GM18909 (cell line): ENCODE data around the gene NAV2.

Experiments used
- ATAC-seq: cut with Tn5 transposase; IDR thresholded peaks from one replicate; pipeline ENCODE4 v1.9.1; 2021; ENCODE audit warnings: mild to moderate bottlenecking; ENCODE audit not compliant: unreplicated experiment, poor library complexity

The NAV2 gene

DNA sequence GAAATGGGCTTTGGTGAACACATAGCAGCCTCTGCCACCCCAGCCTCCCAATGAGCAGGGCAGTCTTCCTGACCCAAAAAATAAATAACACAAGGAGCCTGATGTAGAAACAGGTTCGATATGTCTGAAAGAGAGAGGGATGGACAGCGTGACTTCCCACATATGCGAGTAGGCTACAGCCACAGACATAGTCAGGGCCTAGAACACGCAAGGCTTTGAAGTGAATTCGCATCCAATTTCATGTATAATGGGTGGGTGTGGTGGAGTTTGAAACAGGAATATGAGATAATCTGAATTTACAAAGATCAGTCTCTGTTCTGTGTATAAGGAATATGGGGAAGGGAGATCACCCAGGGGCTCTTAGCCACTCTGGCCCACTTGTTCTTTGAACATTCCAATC, 373.3 kb downstream of the NAV2 start:
- no peak for ATAC-seq

DNA sequence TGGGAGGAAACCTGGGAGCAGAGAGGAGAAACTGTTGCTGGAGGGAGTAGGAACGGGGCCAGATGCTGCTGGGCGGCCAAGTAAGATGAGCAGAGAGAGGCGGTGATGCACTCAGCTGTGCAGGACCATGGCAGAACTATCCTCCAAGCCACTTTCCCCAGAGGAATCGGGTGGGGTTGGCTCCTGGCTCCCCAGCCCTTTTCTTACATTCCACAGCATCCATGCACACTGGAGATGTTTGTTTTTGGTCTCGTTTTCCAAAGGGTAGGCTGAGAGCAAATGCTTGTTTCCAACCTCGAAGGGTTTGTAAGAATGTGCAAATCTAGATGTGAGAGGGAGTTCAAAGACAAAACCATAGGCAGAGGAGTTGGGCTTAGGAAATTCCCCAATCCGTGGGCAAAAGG, 374.5 kb downstream of the NAV2 start:
- no peak for ATAC-seq

DNA sequence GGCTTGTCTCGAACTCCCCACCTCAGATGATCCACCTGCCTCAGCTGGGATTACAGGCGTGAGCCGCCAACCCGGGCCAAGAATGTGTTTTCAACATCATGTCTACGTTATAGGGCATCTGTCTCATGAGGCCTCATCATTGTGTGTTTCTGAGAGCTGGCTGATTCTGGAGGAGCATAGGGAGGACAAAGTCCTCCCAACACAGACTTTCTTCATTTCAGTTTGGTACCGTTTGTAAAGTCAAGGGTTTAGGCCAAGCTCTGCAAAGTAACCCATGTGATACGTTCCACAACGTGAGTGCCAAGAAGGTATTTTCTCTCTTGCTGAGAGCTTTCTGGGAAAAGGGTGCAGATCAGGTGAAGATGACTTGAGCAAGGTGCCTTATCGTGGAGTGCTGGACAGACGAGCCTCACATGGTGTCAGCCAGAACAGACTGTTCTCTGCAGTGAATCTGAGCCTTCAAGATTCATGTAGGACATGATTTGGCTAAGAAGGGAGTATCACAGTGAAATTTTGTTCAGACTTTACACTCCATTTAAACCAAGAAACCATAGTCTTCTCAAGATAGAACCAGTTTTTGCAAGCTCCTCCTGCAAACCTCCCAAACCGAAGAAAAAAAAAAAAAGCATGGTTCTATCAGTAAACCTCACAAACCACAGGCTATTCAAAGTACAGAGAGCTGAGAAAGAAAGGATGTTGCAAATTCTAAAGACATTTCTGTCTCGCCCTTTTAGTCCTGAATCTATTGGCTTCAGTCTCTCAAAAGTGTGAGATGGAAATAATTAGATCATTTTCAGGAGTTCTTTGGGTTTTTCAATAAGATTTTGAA, 376.0 kb downstream of the NAV2 start:
- ATAC-seq, result no peak

DNA sequence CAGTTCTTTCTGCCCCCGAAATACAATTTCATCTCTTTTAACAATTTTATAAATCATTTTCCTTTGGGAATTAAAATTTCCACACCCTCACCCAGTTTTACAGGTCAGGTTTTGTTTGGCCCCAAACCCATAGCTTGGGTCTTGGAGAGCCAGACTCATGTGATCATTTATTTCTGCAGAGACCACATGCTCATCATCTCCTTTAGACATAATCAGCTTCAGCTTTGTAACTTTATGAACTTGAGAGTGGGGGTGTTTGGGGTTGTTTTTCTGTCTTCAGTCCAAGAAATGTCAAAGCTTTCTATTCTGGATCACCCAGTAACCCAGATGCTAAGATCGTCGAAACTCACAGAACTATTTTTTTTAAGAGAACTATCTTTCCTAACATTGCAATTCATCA, 376.7 kb downstream of the NAV2 start:
- no peak for ATAC-seq

DNA sequence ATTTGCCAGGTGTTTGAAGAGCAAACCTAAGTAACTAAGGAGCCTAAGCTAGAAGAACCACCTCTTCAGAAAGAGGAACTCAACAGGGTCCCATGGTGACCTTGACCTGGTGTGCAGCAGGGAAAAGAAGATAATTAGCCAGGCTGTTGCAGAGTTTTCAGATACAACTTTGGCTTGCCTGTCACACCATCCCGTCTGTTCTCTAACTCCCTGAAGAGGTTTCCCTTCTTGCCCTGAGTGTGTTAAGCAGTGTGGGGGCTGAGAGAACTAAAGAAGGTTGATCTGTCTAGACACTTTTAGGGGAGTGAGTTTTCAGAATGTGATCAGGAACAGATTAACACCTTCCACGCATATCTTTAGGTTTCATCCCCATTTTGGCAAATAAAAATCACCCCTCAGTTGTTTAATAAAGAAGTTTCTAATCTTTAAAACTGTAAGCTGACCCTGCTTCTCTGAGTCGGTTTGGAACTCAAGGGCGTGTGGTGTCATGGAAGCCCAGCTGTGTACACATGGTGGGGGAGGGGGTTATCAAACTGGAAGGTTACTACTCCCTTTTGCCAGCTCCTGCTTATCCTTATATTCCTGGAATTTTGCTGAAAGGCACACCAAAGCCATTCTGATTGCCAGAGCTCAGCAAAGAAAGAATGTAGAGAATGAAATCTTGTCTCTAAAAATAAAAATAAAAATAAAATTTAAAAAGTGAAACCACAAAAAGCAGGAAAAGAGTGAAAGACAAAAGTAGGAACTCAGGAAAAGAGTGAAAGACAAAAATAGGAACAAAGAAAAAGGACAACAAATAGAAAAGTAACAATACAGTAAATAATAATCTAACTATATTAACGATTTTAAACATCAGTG, 377.4 kb downstream of the NAV2 start:
- no peak for ATAC-seq

DNA sequence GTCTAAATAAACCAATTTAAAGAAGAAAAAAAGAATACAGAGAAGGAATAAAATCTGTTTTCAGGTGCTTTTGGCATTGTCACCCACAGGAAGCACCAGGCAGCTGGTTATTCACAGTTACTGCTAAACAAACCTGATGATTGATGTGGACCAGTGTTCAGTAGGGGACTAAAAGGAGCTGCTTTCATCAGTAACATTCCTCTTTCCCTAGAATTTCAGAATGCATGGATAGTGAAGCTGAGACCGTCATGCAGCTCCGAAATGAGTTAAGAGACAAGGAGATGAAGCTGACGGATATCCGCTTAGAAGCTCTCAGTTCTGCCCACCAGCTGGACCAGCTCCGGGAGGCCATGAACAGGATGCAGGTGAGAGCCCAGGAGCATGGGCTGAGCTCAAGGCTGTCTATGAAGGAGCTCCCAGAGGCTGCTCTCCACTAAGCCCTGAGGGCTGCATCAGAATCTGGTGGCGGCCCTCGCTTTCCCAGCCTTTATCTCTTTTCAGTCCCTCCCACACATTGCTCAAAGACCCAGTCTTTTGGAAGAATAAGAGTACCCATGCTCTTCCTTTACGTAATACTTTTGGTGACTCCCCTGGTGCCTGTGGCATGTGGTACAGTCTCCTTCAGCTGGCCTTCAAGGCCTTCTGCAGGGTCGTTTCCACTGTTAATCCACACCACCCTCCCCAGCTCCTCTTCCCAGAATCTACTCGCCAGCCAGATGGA, 378.2 kb downstream of the NAV2 start:
- no peak for ATAC-seq

DNA sequence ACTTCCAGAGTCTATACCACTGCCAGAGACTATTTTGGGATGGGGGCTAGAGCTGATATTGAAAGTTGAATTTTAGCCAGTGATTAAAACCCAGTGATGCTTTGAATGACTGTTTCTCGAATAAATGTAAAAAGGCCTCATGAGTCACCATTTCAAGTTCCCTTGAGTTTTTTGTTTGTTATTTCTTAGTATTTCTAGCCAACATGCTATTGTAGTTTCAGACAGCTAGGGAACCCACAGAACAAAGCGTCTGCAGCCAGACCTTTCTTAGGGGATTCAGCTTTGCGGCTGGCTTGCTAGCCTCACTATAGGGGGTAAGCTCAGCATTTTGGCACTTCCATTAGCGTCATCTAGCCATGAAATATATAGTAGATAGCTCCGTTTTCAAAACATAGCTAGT, 381.1 kb downstream of the NAV2 start:
- ATAC-seq, result no peak

DNA sequence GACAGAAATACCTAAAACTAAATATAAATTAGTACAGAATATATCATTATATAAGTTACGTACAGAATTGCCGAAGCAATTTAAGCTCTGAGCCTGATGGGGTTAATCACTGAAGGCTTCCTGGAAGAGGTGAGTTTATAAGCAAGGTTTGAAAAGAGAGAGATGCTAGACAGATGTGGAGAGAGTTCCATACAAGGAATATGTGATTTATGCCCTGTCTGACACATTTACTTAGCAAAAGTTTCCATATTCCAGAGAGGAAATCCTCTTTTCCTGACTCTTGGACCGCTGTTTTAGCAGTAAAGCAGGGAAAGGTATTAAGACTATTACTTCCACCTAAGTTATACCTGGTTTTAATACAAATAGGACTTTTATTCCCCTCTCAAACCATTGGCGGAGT, 382.6 kb downstream of the NAV2 start:
- ATAC-seq, result no peak

DNA sequence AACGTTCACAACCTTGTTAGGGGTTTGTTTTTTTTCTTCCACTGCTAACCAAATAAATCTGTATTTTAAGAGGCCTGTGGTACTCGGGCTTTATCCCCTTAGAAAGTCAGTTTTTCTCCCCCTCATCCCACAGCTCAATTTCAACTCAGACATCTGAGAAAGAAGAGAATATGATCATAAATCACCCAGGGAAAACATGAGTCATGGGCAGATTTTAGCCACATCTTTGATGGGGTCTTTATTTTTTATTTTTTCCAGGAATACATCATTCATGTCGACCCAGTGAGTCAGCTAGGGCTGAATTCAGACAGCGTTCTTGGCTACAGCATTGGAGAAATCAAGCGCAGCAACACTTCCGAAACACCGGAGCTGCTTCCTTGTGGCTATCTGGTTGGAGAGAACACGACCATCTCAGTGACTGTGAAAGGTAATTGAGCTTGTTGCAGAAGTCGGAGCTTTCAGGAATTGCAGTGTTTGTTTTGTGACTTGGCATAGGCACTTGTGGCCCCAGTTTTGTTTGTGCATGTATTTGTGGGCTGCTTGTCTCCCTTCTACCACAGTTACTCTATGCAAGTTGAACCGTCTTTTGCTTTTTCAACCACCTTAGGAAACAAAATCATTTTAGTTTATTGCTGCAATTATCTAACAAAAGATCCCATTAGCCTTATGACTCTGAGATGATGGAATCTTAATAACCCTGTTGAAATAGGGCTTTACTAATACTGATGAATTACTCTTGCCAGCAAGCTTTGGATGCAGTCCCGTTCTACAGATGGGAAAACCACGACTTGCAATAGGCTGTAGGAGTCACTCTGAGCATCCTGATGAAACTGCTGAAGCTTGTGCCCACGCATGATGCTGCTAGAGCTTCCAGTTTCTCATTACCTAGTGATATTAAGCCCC, 384.9 kb downstream of the NAV2 start:
- no peak for ATAC-seq

DNA sequence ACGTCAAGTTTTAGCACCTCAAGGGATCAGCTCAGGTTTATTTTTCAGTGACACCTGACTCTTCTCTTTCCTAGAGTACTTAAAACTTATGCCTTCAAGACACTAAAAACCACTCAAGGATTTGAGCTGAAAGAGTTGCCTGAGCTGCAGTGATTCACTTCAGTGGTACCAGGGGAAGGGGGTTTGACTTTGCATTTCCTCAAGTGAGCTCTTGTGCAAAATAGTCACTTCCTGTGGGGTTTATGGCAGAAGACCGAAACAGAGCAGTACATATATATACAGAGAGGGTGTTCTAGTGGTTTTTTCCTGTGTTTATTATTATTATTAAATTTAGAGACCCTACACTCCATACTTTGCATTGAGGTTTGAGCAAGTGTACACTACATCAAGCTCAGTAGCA, 386.9 kb downstream of the NAV2 start:
- peak; percentile 50 for ATAC-seq

DNA sequence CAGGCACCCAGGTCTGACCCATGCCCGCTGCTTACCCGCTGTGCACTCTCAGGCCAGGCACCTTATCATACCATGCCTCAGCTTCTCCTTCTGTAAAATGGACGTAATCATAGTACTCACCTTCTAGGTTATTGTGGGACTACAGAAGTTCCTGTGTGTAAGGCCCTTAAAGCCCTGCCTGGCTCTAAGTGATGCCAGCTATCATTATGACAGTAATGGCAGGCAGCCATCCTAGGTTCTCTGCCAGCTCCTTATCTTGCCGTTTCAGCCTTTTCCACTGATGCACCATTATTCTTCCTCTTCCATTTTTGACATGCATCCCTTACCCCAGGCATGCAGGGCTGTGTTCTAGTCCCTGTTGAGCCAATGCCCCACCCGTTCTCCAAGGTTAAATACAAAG, 389.8 kb downstream of the NAV2 start:
- ATAC-seq, result no peak

DNA sequence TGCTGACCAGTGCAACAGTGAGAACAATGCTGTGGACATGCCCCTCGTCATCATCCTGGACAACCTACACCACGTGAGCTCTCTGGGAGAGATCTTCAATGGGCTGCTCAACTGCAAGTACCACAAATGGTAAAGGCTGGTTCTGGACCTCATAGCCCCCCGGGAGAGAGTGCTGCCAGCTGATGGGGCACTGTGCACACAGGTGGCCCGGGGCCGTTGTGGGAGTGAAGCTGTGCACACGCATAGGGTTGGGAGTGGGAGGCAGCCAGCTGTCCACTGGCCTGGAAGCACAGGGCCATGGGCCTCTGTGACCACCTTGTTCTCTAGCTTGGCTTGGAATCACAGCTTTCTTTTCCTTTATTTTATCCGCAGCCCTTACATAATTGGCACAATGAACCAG, 390.6 kb downstream of the NAV2 start:
- no peak for ATAC-seq

DNA sequence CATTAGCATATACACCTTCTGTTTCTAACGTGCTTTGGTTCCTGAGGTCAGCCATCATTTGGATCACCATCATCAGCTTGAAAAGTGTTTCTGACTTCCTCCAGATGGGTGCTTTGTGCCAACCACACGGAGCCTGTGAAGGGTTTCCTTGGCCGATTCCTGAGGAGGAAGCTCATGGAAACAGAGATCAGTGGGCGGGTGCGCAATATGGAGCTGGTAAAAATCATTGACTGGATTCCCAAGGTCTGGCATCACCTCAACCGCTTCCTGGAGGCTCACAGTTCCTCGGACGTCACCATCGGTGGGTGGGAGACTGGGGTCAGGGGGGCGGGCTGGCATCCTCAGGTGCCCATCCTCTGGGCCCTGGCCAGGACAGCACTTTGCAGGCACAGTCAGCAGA, 392.8 kb downstream of the NAV2 start:
- no peak for ATAC-seq

DNA sequence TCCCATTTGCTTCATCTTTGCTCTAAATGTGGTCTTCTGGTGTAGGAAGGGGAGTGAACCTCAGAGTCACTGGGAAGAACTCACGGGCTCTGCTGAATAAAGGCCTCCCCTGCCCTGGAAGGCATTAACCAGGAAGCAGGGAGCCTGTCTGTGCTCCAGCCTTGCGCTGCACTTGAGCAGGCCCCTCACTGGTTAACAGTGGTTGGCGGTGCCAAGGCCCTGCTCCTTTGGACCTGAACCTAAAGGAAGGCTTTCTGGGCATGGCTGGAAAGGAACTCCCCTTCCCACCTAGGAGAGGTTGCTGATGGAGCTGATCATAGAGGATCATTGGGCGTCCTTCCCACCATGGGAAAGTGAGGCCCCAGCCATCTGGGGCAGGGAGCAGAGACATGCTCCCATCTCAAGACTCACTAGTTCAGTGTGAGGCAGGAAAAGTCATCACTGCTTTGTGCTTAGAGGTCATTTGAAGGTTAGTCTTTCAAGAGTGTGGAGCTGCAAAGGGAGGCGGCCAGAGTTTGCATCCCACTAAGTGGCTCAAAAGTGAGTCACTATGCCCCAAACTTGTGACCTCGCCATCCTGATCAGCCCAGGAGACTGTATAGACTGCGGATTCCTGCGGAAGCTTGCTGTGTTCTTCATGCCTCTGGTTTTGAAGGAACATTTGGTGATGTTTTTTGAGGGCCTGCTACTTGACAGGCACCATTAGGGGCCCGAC, 397.3 kb downstream of the NAV2 start:
- no peak for ATAC-seq

DNA sequence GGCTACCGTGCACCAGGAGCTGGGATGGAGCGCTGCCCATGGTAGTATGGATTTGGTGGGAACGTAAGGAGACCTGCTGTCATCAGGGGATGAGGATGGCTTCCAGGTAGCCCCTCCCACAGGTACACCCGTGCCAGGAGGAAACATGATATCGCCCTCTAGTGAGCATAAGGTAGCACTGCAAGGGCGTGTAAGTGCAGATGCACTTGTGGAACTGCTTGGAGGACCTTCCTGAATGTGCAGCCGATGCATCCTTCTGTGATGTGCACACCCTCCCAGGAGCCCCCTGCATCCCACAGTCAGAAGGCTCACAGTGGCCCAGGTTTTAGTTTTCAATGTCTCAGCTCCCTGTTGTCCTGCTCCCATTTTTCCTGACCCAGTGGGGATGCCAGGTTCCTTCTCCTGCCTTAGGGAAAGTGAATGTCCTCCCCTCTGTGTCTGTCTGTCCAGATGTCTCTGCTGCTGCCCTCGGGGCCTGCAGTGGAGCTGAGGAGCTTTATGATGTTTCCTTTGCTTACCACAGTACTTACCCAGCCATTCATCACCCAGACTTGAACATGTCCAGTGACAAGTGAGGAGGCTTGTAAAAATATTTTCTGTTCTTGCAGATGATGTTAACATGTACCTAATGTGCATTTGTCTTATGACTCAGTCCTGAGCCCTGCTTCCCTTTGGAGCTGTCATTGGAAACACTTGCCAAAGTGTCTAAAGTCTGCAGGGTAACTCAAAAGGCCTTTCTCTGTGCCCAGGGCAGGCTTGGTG, 398.5 kb downstream of the NAV2 start:
- peak; percentile 90 for ATAC-seq

DNA sequence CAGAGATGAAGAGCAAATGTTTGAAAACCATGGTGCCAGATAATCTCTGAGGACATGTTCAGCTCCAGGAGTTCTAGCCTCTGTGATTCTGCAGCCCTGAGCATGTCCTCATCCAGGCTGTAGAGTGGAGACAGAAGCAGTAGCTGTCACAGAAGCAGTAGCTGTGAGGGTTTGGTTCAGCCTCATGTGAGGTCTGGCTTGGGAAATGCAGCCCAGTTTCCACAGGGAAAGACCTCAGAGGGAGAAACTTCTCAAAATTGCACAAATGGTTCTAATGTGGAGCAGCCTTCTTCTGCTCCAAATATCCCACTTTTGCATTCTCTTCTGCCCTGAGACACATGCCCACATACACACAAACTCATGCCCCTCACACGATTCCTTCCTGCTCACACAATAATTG, 399.2 kb downstream of the NAV2 start:
- ATAC-seq, result no peak

DNA sequence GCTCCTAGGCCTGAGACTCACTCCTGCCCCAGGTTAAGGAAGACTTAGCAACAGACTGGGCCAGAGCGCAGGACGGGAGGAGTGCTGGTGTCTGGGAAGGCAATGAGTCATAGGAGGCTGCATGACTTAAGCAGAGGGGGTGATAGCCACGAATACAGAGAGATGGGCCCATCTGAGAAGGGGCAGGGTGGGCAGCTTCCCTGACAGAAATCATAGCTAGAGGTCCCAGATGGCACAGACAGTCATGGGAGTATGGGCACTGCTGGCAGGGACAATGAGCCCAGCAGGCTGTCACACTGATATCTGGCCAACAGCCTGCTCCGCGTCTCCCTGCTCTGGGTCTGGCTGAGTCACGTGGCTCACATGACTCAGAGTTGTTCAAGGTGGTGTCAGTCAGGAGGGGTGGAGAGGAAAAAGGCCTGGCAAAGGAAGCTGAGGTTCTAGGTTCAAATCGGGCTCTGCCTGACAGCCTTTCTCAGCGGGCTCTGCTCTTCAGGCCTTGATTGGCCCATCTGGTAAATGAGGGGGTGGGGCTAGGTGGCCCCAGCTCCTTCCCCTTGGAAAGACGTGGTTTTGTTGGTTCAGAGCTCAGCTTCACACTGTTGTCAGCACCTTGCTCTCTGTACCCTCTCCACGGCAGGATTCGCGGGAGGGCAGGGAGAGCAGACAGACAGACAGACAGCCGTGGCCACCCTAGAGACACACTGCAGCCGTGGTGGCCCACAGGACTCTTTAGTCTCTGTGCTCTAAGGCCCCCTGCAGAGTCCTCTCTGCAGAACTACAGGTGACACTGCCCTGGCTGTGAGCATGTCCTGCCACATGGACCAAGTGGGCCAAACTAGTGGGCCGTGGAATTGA, 399.9 kb downstream of the NAV2 start:
- no peak for ATAC-seq

DNA sequence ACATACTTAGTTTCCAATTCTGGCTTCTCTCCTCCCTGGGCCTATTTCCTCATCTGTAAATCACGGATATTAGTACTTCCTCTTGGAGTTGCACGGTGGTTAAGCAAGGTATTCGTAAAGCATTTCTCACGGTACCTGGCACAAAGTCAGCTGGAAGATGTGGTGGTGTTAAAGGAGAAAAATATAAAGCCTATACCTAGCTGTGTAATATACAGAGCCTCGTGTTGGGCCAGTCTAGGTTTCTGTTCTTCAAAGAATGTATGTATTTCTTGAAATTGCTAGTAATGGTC, 400.5 kb downstream of the NAV2 start:
- ATAC-seq, result no peak
